Right cardiac atrium (tissue), 5 donors: Measurements from ENCODE around the gene GMEB2. TPM values are rescaled to one million over a fixed set of nuclear protein-coding genes. Genes with fewer than 3 reads are reported as not detected.
A peak's percentile ranks its signal among the peaks of the same experiment; 100 is the strongest.
"Not testable (repeated sequence)": the region's sequence is repeated elsewhere in the genome, so short reads cannot be mapped to it uniquely, and the experiment has no call there.

Experiments used
- ATAC-seq, 2 donors: fragments of 200-7000 bp; cut with Tn5 transposase; one replicate each; pipeline versions ENCODE4 v1.8.0 to v1.9.1; 2020; ENCODE audit warnings: moderate library complexity in 2 of 2, mild to moderate bottlenecking in 1 of 2
- DNase-seq, 3 donors: peaks; one replicate each; pipeline ENCODE4 v3.0.0-alpha.2; 2020
- H3K27ac ChIP-seq: one replicate; pipeline ENCODE4 v1.5.1; 2013; ENCODE audit warnings: mild to moderate bottlenecking, low read length, control low read depth, moderate library complexity
- H3K27me3 ChIP-seq: one replicate; pipeline ENCODE4 v1.6.1; 2013; ENCODE audit not compliant: control insufficient read depth, insufficient read depth
- H3K4me1 ChIP-seq: one replicate; pipeline ENCODE4 v1.6.1; 2013; ENCODE audit warnings: low read length; ENCODE audit not compliant: control insufficient read depth, insufficient read depth
- H3K4me3 ChIP-seq: one replicate; pipeline ENCODE4 v1.5.1; 2013; ENCODE audit warnings: low read length, control low read depth
- H3K9me3 ChIP-seq: one replicate; pipeline ENCODE4 v1.6.1; 2013; ENCODE audit warnings: low read length; ENCODE audit not compliant: control insufficient read depth
- WGBS: extraction: QIAGEN DNeasy Blood & Tissue Kit; methylation state at CpG from one replicate; pipeline ENCODE4 v1.1.7; 2013; 5-methylcytosine and 5-hydroxymethylcytosine counted together
- intact Hi-C, 4 donors: fragments of 100-400 bp; cut with DNase I; formaldehyde crosslinking; loops; one replicate each; pipeline versions ENCODE4 v1.11.0 to v1.14.0; 2022 to 2023
- polyA plus RNA-seq: library from polyadenylated mRNA; stranded (reverse); fragments of 200-250 nt; gene quantifications from one replicate; pipeline ENCODE4 v1.2.3, GENCODE V29; 2013
- total RNA-seq, 4 donors: library from RNA; stranded (reverse); fragmentation: NEBNext Ultra II Directional; extraction: Animal tissue kit (Norgen Biotek cat#: 25700); gene quantifications; one replicate each; pipeline ENCODE4 v1.2.1, GENCODE V29; 2021
- donor health status: healthy with polysubstance abuse.
- donor health status: DM: no; HTN: yes; CAD: no.
- donor health status: DM: no; HTN: no; CAD: no.
- donor health status: DM: no; HTN: yes; CAD: no; lungs with severe emphysema.
- donor health status: DM: yes; HTN: yes; CAD: no.

Gene GMEB2
- total and polyA plus RNA-seq, 5 donors = 6.5 to 7.7 (median 7.1) TPM

GRCh38 chr20:63663332-63664066 lies 36.6 kb upstream of the GMEB2 start:
- intact Hi-C loops = no loop called here
- no peak overlapping the region for H3K27ac ChIP-seq
- H3K4me1 ChIP-seq = peaks cover 6% of the 10 kb centered on the region
- no peaks in the 10 kb centered on the region for H3K27me3 ChIP-seq
- no peak overlapping the region for H3K4me3 ChIP-seq
- H3K9me3 ChIP-seq = no peaks in the 10 kb centered on the region
- DNase-seq (no peak), ATAC-seq (no peak)
- WGBS = 91% methylated on average over 26 of the region's 26 CpGs

DNA sequence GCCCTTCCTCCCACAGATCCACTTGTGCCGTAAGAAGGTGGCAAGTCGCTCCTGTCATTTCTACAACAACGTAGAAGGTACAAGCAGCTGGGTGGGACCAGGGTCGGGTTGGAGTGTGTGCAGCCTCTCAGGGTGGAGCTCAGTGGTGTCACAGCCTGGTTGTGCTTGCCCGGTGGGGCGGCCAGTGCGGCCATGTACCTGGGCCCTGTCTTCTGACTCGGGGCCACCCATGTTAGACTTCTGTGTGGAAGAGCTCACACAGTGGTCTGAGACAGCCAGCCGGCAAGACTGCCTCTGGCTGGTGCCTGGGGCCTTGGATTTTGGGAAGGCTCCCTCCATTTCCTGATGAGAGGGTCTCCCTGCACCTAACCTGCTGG lies 35.9 kb upstream of the GMEB2 start:
- Histone ChIP-seq H3K4me3 (no peak overlapping the region), H3K4me1 (peaks cover 6% of the 10 kb centered on the region), H3K27ac (no peak overlapping the region), H3K27me3 (no peaks in the 10 kb centered on the region), H3K9me3 (no peaks in the 10 kb centered on the region)
- DNase-seq (peak in 1 of 3 donors; percentile 31), ATAC-seq (no peak)
- 93% methylated on average over 9 of the region's 9 CpGs for WGBS
- intact Hi-C loops = no loop called here

DNA sequence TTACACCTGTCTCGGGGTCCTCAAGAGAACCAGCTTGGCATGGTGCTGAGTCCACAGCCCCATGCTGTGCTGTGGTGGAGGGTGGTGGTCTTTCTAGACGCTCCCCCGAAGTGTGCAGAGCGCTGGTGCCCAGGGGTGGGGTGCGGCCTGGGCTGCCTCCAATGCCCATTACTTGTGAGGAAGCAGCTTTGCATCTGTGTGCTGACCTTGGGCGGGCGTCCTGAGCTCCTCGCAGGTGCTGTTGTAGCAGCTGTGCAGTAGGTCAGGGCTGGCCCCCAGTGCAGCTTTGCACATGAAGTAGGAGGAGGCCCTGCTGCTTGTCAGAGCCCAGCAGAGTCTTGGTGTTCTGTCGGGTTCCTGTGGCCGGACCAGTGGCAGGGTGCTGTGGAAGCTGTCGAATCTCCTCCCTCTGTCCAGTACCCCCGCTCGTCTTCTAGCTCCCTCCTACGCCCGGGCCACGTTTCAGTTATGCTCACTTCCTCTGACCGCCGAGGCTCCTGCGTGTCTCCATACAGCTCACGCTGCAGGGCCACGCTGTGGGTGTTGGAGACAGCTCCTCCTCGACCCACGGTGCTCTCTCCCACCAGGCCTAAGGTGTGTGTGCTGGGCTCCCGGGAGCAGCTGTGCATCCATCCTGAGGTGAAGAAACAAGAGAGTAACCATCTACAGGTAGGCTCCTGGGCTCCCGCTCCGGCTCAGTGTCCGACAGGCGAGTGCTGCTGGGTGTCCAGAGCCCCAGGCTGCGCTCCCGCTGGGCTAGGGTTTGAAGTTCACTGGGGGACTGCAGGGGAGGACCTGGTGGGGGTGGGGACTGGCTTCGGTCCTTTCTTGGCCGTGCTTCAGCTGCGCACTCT lies 35.3 kb upstream of the GMEB2 start:
- DNase-seq (peak in 1 of 3 donors; percentile 49), ATAC-seq (no peak)
- intact Hi-C loops = no loop called here
- WGBS = 93% methylated on average over 33 of the region's 33 CpGs
- H3K4me3 ChIP-seq = no peak overlapping the region
- H3K9me3 ChIP-seq = no peaks in the 10 kb centered on the region
- no peak overlapping the region for H3K27ac ChIP-seq
- peaks cover 6% of the 10 kb centered on the region for H3K4me1 ChIP-seq
- no peaks in the 10 kb centered on the region for H3K27me3 ChIP-seq

GRCh38 chr20:63661108-63661507 lies 34.2 kb upstream of the GMEB2 start:
- intact Hi-C loops = no loop called here
- no peak overlapping the region for H3K27ac ChIP-seq
- H3K27me3 ChIP-seq = no peaks in the 10 kb centered on the region
- no peaks in the 10 kb centered on the region for H3K9me3 ChIP-seq
- no peak overlapping the region for H3K4me3 ChIP-seq
- peaks cover 6% of the 10 kb centered on the region for H3K4me1 ChIP-seq
- 95% methylated on average over 22 of the region's 22 CpGs for WGBS
- no peak for ATAC-seq
- peak in 1 of 3 donors; percentile 45 for DNase-seq

- 83% methylated on average over 8 of the region's 8 CpGs for WGBS
- H3K27ac ChIP-seq = no peak overlapping the region
- intact Hi-C loops = no loop called here
- H3K4me1 ChIP-seq = peaks cover 6% of the 10 kb centered on the region
- ATAC-seq = no peak
- H3K4me3 ChIP-seq = no peak overlapping the region
- no peak for DNase-seq
- no peaks in the 10 kb centered on the region for H3K9me3 ChIP-seq
- no peaks in the 10 kb centered on the region for H3K27me3 ChIP-seq
Observed at GRCh38 chr20:63660622-63661021, 33.7 kb upstream of the GMEB2 start.

GRCh38 chr20:63660174-63660573 lies 33.3 kb upstream of the GMEB2 start:
- WGBS = 86% methylated on average over 10 of the region's 10 CpGs

GRCh38 chr20:63659370-63659769 lies 32.5 kb upstream of the GMEB2 start:
- H3K4me3 ChIP-seq = peak overlapping the region; percentile 80
- intact Hi-C loops = loop anchor here in 1 of 4 donors (10.0 kb wide), 1 partner anchor 315 kb away; the partner anchor contains the start of gene SAMD10
- no peak for ATAC-seq
- DNase-seq = peak in 1 of 3 donors; percentile 53
- no peaks in the 10 kb centered on the region for H3K27me3 ChIP-seq
- 65% methylated on average over 13 of the region's 13 CpGs for WGBS
- no peaks in the 10 kb centered on the region for H3K9me3 ChIP-seq
- peaks cover 6% of the 10 kb centered on the region for H3K4me1 ChIP-seq
- H3K27ac ChIP-seq = peak overlapping the region; percentile 14

More at GRCh38 chr20:63660174-63660573, 33.3 kb upstream of the GMEB2 start:
- H3K27me3 ChIP-seq, intact Hi-C loops, DNase-seq, H3K4me3 ChIP-seq, H3K9me3 ChIP-seq, H3K4me1 ChIP-seq, H3K27ac ChIP-seq, ATAC-seq: not testable (repeated sequence)

GRCh38 chr20:63658749-63659187 lies 31.9 kb upstream of the GMEB2 start:
- H3K4me1 ChIP-seq = peaks cover 6% of the 10 kb centered on the region
- H3K27me3 ChIP-seq = no peaks in the 10 kb centered on the region
- ATAC-seq = peak; percentile 42 to 51
- H3K27ac ChIP-seq = peak overlapping the region; percentile 76
- WGBS = 1% methylated on average over 25 of the region's 25 CpGs
- peak overlapping the region; percentile 80 for H3K4me3 ChIP-seq
- intact Hi-C loops = loop anchor here in 1 of 4 donors (10.0 kb wide), 1 partner anchor 316 kb away; the partner anchor contains the start of gene SAMD10
- no peaks in the 10 kb centered on the region for H3K9me3 ChIP-seq
- DNase-seq = peak in 2 of 3 donors; percentile 58 to 81

GRCh38 chr20:63657937-63658748 lies 31.2 kb upstream of the GMEB2 start, which contains the start of gene RTEL1:
TSS of gene RTEL1 (plus strand) at chr20:63658312. CDS start at chr20:63659403, 1,091 bp downstream.
- H3K9me3 ChIP-seq = no peaks in the 10 kb centered on the region
- peak within 1 kb of the TSS; percentile 80 for H3K4me3 ChIP-seq
- intact Hi-C loops = loop anchor here in 1 of 4 donors (10.0 kb wide), 1 partner anchor 317 kb away; the partner anchor contains the start of gene SAMD10
- DNase-seq = peak; percentile 94 to 98 (median 97)
- 2% methylated on average over 73 of the region's 73 CpGs for WGBS
- ATAC-seq = peak; percentile 96
- H3K27me3 ChIP-seq = no peaks in the 10 kb centered on the region
- peak within 1 kb of the TSS; percentile 76 for H3K27ac ChIP-seq
- H3K4me1 ChIP-seq = peaks cover 6% of the 10 kb centered on the region

DNA sequence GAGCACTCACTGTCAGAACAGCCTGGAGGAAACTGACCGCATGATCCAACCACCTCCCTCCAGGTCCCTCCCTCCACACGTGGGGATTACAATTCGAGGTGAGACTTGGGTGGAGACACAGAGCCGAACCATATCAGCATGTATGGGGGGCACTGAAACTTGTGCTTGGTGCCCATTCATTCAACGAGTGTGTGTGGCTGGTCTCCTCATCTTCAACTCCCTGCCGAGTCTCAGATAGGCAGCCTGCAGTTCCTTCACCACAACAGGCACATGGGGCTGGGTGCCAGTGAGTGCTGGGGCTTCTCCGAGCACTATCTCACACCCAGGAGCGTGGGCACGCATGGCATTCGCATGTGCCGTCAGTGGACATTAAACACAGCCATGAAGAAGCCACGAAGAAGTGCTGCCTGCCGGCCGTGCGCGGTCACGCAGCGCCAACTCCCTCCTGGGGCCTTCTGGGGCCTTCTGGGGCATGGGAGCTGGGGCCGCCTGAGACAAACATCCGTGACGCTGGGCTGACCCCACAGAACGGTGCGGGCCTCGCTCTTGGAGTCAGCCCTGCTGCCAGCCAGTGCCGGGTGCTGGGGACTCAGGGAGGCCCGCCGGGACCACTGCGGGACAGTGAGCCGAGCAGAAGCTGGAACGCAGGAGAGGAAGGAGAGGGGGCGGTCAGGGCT lies 30.5 kb upstream of the GMEB2 start:
- ATAC-seq (no peak), DNase-seq (no peak)
- WGBS = 44% methylated on average over 31 of the region's 31 CpGs
- no peaks in the 10 kb centered on the region for H3K9me3 ChIP-seq
- H3K4me3 ChIP-seq = peak overlapping the region; percentile 80
- H3K27me3 ChIP-seq = no peaks in the 10 kb centered on the region
- peak overlapping the region; percentile 61 for H3K27ac ChIP-seq
- peaks cover 6% of the 10 kb centered on the region for H3K4me1 ChIP-seq
- intact Hi-C loops = loop anchor here in 1 of 4 donors (10.0 kb wide), 1 partner anchor 317 kb away; the partner anchor contains the start of gene SAMD10
